ENCODE data around the gene AMPD2. TPM values are rescaled to one million over a fixed set of nuclear protein-coding genes. Genes with fewer than 3 reads are reported as not detected.

Gene AMPD2
- total RNA-seq, 3 donors from 2014 or later (not counting 1 experiment from before 2014, with no cell fraction given), result 200 to 271 (median 243) TPM

GRCh38 chr1:109578947-109579443 lies 40.6 kb upstream of the AMPD2 start:
- DNase-seq (no peak), ATAC-seq (no peak)
- Mint-ChIP-seq H3K4me1 (peaks cover 6 to 12% of the 10 kb centered on the region in 2 donors), H3K4me3 (no peak overlapping the region), H3K36me3 (peaks cover 10% of the 10 kb centered on the region), H3K9me3 (no peaks in the 10 kb centered on the region), H3K27ac (peak overlapping the region; percentile 54 to 60), H3K27me3 (ENCODE audit: low read depth in 2 of 2) (no peaks in the 10 kb centered on the region)
- Histone ChIP-seq H3K4me1 (ENCODE audit: control insufficient read depth, insufficient read depth, low read length) (no peaks in the 10 kb centered on the region), H3K4me3 (ENCODE audit: low read length) (no peak overlapping the region), H3K9me3 (ENCODE audit: control insufficient read depth, insufficient read depth, low read length) (no peaks in the 10 kb centered on the region), H3K27me3 (ENCODE audit: control insufficient read depth, insufficient read depth, low read length) (no peaks in the 10 kb centered on the region), H3K27ac (ENCODE audit: low read length) (no peak overlapping the region), H3K36me3 (ENCODE audit: control insufficient read depth, insufficient read depth, low read length) (peaks cover 53% of the 10 kb centered on the region)
- TF ChIP-seq CTCF (IDR thresholded peaks at IDR 0.05), result no peak
- 97% methylated on average over 3 of the region's 3 CpGs for WGBS (ENCODE audit: insufficient coverage)
- intact Hi-C loops (cut with micrococcal nuclease), result no loop called here

- Histone ChIP-seq H3K4me1 (ENCODE audit: control insufficient read depth, insufficient read depth, low read length) (no peaks in the 10 kb centered on the region), H3K4me3 (ENCODE audit: low read length) (no peak overlapping the region), H3K27me3 (ENCODE audit: control insufficient read depth, insufficient read depth, low read length) (no peaks in the 10 kb centered on the region), H3K9me3 (ENCODE audit: control insufficient read depth, insufficient read depth, low read length) (no peaks in the 10 kb centered on the region), H3K36me3 (ENCODE audit: control insufficient read depth, insufficient read depth, low read length) (peaks cover 55% of the 10 kb centered on the region), H3K27ac (ENCODE audit: low read length) (no peak overlapping the region)
- 83% methylated on average over 1 of the region's 1 CpG for WGBS (ENCODE audit: insufficient coverage)
- Mint-ChIP-seq H3K9me3 (no peaks in the 10 kb centered on the region), H3K4me3 (no peak overlapping the region), H3K4me1 (peaks cover 6 to 12% of the 10 kb centered on the region in 2 donors), H3K36me3 (peaks cover 10% of the 10 kb centered on the region), H3K27me3 (ENCODE audit: low read depth in 2 of 2) (no peaks in the 10 kb centered on the region), H3K27ac (peak overlapping the region; percentile 54 to 60)
- ATAC-seq, result no peak
- no peak for TF ChIP-seq CTCF (IDR thresholded peaks at IDR 0.05)
- DNase-seq, result no peak
- intact Hi-C loops (cut with micrococcal nuclease), result no loop called here
Observed at GRCh38 chr1:109579491-109579890, 40.1 kb upstream of the AMPD2 start.

- Histone ChIP-seq H3K27ac (ENCODE audit: low read length) (no peak overlapping the region), H3K36me3 (ENCODE audit: control insufficient read depth, insufficient read depth, low read length) (peaks cover 73% of the 10 kb centered on the region), H3K4me1 (ENCODE audit: control insufficient read depth, insufficient read depth, low read length) (no peaks in the 10 kb centered on the region), H3K9me3 (ENCODE audit: control insufficient read depth, insufficient read depth, low read length) (no peaks in the 10 kb centered on the region), H3K27me3 (ENCODE audit: control insufficient read depth, insufficient read depth, low read length) (no peaks in the 10 kb centered on the region), H3K4me3 (ENCODE audit: low read length) (no peak overlapping the region)
- Mint-ChIP-seq H3K27ac (no peak overlapping the region), H3K9me3 (no peaks in the 10 kb centered on the region), H3K4me3 (no peak overlapping the region), H3K4me1 (peaks cover 6 to 12% of the 10 kb centered on the region in 2 donors), H3K27me3 (ENCODE audit: low read depth in 2 of 2) (no peaks in the 10 kb centered on the region), H3K36me3 (peaks cover 15% of the 10 kb centered on the region)
- TF ChIP-seq CTCF (IDR thresholded peaks at IDR 0.05), result no peak
- no peak for DNase-seq
- WGBS (ENCODE audit: insufficient coverage), result 100% methylated on average over 2 of the region's 2 CpGs
- ATAC-seq, result no peak
- intact Hi-C loops (cut with micrococcal nuclease), result no loop called here
Observed at GRCh38 chr1:109582021-109582420, 37.6 kb upstream of the AMPD2 start.

- H3K9me3 Mint-ChIP-seq, result no peaks in the 10 kb centered on the region
- Histone ChIP-seq H3K4me1 (ENCODE audit: control insufficient read depth, insufficient read depth, low read length) (no peaks in the 10 kb centered on the region), H3K27me3 (ENCODE audit: control insufficient read depth, insufficient read depth, low read length) (no peaks in the 10 kb centered on the region), H3K9me3 (ENCODE audit: control insufficient read depth, insufficient read depth, low read length) (no peaks in the 10 kb centered on the region), H3K27ac (ENCODE audit: low read length) (no peak overlapping the region), H3K36me3 (ENCODE audit: control insufficient read depth, insufficient read depth, low read length) (peaks cover 75% of the 10 kb centered on the region), H3K4me3 (ENCODE audit: low read length) (no peak overlapping the region)
- no peak overlapping the region for H3K27ac Mint-ChIP-seq
- H3K4me3 Mint-ChIP-seq, result no peak overlapping the region
- peaks cover 13% of the 10 kb centered on the region for H3K36me3 Mint-ChIP-seq
- WGBS (ENCODE audit: insufficient coverage), result no CpG with 5 or more reads among the region's 1 CpG
- ATAC-seq (no peak), DNase-seq (no peak)
- intact Hi-C loops (cut with micrococcal nuclease), result no loop called here
- H3K4me1 Mint-ChIP-seq, result no peaks in the 10 kb centered on the region
- no peak for TF ChIP-seq CTCF (IDR thresholded peaks at IDR 0.05)
- H3K27me3 Mint-ChIP-seq (ENCODE audit: low read depth in 2 of 2), result no peaks in the 10 kb centered on the region
Observed at GRCh38 chr1:109584766-109585165, 34.9 kb upstream of the AMPD2 start.
